PFSK-1 (cell line): Measurements from ENCODE around the gene SUSD3.

Experiments
- FOXP2 ChIP-seq: optimal IDR thresholded peaks from 2 replicates; pipeline ENCODE3; 2011; ENCODE audit warnings: borderline replicate concordance, control low read depth, inconsistent platforms; ENCODE audit not compliant: insufficient read depth; ENCODE audit errors: extremely low read length, extremely low read depth
- POLR2AphosphoS5 ChIP-seq: IDR thresholded peaks from 2 replicates; pipeline ENCODE4 v1.6.1; 2012; ENCODE audit warnings: low read depth, mild to moderate bottlenecking, control low read depth, low read length, moderate library complexity
- SIN3A ChIP-seq: IDR thresholded peaks from 2 replicates; pipeline ENCODE4 v1.6.1; 2012; ENCODE audit warnings: mild to moderate bottlenecking, low read length, moderate library complexity, borderline replicate concordance; ENCODE audit not compliant: insufficient read depth
- TAF1 ChIP-seq: IDR thresholded peaks from 2 replicates; pipeline ENCODE4 v1.6.1; 2012; ENCODE audit warnings: low read length, control low read depth, borderline replicate concordance; ENCODE audit not compliant: insufficient read depth
- TF ChIP-seq, protein P1 (sequence below), 2 experiments: IDR thresholded peaks; 2 replicates each; pipeline versions ENCODE4 v1.6.1 to v1.8.0; 2011 to 2012; ENCODE audit warnings: low read depth in 2 of 2, low read length in 2 of 2, control low read depth in 1 of 2, inconsistent platforms in 1 of 2, mild to moderate bottlenecking in 1 of 2, moderate library complexity in 1 of 2; ENCODE audit not compliant: insufficient read depth in 1 of 2

Gene SUSD3

DNA sequence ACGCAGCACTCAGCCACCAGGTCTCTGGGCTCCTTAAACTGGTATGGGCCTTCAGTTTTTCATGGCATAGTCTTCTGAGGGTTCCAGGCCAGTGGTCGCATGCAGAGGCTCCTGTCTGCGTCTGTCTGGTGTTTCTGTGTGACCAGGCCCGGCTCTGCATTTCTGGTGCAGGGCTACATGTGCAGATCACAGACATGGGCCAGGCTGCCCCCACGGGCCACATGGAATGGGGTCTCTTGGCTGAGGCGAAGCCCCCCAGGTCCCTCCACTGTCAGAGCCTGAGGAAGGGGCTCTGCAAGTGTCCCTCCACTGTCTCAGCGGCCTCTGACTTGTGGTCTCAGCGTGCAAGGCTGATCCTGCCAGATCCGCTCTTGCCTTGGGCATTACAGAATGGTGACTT is 21.9 kb downstream of the SUSD3 start:
- no peak for TF ChIP-seq POLR2AphosphoS5
- no peak for TF ChIP-seq TAF1
- no peak for TF ChIP-seq SIN3A
- TF ChIP-seq, protein P1, sequence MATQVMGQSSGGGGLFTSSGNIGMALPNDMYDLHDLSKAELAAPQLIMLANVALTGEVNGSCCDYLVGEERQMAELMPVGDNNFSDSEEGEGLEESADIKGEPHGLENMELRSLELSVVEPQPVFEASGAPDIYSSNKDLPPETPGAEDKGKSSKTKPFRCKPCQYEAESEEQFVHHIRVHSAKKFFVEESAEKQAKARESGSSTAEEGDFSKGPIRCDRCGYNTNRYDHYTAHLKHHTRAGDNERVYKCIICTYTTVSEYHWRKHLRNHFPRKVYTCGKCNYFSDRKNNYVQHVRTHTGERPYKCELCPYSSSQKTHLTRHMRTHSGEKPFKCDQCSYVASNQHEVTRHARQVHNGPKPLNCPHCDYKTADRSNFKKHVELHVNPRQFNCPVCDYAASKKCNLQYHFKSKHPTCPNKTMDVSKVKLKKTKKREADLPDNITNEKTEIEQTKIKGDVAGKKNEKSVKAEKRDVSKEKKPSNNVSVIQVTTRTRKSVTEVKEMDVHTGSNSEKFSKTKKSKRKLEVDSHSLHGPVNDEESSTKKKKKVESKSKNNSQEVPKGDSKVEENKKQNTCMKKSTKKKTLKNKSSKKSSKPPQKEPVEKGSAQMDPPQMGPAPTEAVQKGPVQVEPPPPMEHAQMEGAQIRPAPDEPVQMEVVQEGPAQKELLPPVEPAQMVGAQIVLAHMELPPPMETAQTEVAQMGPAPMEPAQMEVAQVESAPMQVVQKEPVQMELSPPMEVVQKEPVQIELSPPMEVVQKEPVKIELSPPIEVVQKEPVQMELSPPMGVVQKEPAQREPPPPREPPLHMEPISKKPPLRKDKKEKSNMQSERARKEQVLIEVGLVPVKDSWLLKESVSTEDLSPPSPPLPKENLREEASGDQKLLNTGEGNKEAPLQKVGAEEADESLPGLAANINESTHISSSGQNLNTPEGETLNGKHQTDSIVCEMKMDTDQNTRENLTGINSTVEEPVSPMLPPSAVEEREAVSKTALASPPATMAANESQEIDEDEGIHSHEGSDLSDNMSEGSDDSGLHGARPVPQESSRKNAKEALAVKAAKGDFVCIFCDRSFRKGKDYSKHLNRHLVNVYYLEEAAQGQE (IDR thresholded peaks at IDR 0.05; ENCODE audit: insufficient read depth in 1 of 2, low read depth in 2 of 2, low read length in 2 of 2): no peak
- TF ChIP-seq FOXP2: no peak

DNA sequence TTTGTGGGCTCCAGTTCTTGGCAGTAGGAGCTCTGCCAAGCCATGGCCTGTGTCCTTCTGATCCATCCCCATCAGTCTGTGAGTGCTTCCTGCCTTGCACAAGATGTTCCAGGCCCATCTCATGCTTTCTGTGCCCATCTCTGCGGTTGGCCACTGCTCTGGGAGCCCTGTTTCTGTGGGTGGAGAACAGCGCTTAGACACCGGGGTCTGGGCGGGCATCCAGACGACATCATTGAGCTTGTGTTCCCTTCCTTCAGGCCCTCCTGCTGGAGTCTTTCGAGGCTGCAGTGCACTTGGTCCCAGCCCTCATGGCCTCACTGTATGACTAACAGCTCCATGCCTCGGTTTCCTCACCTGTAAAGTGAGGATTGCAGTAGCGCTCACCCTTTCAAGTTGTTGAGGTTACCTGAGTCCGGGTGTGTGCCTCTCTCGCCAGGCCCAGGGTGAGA is 22.6 kb downstream of the SUSD3 start:
- TF ChIP-seq TAF1 (no peak), SIN3A (no peak), POLR2AphosphoS5 (no peak), FOXP2 (no peak)
- TF ChIP-seq, protein P1 (IDR thresholded peaks at IDR 0.05; ENCODE audit: insufficient read depth in 1 of 2, low read depth in 2 of 2, low read length in 2 of 2): no peak

DNA sequence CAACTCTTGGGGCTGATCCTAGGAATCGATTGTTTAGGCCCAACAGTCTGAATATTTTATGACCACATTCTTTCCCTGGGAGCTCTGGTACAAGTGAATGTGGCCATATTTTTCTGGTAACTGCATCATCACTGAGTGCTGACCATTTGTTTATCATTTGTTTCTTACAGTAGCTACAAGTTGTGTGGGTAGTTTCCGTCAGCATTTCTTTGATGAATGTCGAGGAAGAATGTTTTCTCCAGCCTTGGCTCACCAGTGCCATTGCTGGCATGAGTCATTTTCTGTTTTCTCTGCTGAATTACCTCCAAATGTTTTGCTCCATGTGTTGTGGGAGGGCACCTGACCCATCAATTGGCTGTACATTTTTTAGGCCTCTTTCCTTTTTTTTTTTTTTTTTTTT is 23.4 kb downstream of the SUSD3 start:
- TF ChIP-seq FOXP2 (no peak), TAF1 (no peak), POLR2AphosphoS5 (no peak), SIN3A (no peak)
- TF ChIP-seq, protein P1 (IDR thresholded peaks at IDR 0.05; ENCODE audit: insufficient read depth in 1 of 2, low read depth in 2 of 2, low read length in 2 of 2): no peak

DNA sequence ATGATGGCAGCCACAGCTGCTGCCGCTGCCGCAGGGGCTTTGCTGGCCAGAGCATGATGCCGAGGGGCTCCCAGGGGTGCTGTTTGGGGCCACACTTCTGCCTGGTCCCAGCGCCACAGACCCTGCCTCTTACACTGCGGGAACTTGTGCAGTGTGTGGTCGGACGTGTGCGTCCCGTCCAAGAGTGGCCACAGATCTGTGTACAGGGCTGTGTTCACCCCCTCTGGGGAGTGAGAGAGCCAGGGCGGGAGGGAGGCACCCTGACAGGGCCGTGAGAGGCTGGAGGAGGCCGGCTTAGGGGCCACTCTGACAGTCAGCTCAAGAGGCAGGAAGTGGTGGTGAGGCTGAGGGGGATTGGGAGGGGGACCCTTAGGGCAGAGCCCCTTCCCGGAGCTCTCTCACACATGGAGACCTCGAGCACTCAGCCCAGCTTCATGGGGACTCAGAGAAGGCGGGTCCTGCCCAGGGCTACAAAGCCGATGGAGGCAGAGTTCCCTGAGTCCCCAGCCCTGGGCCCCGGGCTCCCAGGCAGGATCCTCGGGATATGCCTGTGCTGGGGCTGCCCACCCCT is 24.4 kb downstream of the SUSD3 start:
- TF ChIP-seq, protein P1 (IDR thresholded peaks at IDR 0.05; ENCODE audit: insufficient read depth in 1 of 2, low read depth in 2 of 2, low read length in 2 of 2): no peak
- TF ChIP-seq FOXP2: no peak
- TF ChIP-seq POLR2AphosphoS5: no peak
- TF ChIP-seq TAF1: no peak
- no peak for TF ChIP-seq SIN3A
